Measurements from ENCODE around the gene PSMD13.
A peak's percentile ranks its signal among the peaks of the same experiment; 100 is the strongest.
"Not testable (repeated sequence)": the region's sequence is repeated elsewhere in the genome, so short reads cannot be mapped to it uniquely, and the experiment has no call there.

Gene PSMD13

DNA sequence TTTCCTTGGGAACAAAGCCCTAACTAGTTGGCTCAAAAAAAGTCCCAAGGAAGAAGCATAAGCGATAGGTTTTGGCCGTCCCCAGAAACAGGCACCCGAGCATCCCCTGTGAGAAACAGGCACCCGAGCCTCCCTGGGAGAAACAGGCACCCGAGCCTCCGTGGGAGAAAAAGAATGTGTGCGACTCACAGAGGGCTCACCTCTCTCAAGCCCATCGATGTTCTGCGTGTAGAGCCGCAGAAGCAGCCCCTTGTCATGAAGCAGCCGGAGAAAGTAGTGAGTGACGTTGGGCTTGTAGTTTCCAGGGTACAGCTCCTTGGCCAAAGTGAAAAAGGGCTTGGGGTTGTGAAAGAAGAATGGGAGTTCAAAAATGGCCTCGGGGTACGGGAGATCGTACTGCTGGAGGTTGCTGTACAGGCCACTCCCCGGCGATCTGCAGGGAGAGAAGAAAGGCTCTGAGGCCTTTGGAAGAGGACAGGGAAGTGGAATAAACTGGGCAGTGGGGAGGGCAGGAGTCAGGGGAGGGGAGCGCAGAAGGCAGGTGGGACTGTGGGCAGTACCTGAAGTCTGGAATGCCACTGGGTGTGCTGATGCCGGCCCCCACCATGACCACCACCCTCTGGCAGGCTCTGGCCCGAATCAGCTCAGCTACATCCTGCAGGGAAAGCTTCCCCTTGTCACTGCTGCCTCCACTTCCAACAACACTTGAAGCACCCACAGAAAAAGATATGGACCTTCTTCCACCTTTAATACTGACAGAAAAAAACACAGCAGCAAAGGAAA lies 3.8 kb upstream of the PSMD13 start:
- intact Hi-C loops (cut with DNase I): no loop called here
- DNase-seq: no peak

DNA sequence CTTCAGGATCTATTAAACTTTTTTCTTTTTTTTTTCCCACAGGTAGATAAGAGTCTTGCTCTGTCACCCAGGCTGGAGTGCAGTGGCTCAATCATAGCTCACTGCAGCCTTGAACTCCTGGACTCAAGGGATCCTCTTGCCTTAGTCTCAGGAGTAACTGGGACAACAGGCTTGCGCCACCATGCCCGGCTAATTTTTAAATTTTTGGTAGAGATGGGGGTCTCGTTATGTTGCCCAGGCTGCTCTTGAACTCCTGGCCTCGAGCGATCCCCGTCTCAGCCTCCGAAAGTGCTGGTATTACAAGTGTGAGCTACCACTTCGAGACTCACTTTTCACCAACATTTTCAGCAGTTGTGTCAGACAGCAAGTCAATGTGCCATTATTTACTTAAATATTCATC lies 1.6 kb upstream of the PSMD13 start:
- no peak for DNase-seq
- intact Hi-C loops (cut with DNase I): no loop called here

DNA sequence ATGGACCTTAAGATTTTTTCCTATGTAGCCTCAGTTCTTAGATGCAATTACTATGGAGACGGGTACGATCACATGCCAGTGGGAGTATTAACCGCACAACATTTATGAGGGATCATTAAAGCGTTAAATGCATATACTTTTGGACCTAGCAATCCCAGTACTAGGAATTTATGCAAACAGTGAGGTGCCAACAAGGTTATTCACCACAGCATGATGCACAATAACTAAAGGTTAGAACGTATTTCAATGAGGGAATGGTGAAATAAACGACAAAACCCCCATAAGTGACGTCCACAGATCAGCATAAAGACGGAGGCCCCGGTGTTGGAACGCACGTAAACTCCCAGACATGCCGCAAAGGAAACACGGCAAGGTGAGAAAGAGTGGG lies 1.2 kb upstream of the PSMD13 start:
- peak in 1 of 10 donors; percentile 76 for DNase-seq
- intact Hi-C loops (cut with DNase I): no loop called here

DNA sequence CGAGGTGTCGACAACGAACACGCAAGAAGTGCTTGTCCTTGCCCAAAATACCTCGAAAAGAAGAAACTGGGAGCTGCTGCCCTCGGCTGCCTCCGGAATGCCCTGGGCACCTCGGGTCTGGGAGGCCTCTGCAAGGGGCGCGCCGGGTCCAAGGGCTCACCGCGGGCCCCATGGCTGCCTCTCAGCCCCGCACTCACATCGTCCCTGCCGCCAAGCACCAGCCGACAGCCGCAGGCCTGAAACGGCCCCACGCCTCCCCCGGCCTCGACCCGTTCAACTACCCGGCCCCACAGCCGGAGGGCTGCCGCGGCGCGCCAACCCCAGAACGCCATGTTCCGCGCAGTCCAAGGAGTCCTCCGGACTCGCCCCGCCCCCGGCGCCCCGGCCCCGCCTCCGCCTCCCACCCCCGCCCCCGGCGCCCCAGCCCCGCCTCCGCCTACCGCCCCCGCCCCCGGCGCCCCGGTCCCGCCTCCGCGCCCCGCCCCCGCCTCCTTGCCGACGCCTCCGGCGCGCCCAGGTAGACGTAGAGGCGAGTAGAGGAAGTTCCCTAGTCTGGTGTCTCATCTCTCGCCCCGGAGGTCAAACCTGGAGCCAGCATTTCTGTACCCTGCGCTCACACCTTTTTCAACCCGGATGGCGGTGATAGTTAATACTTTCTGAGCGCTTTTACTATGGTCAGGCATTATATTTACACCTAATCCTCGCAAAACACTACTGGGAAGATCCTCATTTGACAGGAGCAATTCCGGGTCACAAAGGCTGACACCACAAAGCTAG lies 591 bp upstream of the PSMD13 start, which contains the start of gene SIRT3:
SIRT3 (minus strand) TSS at position 346 of the 777 bp plus-strand sequence; CDS start at position 332, 14 bp downstream.
- intact Hi-C loops (cut with DNase I): loop anchor here (2.0 kb wide), 1 partner anchor 29 kb away; the partner anchor contains the start of genes BET1L and RIC8A
- DNase-seq: peak; percentile 41 to 95 (median 64)

GRCh38 chr11:238346-238745 lies 1.6 kb downstream of the PSMD13 start:
- intact Hi-C loops (cut with DNase I); DNase-seq: not testable (repeated sequence)

DNA sequence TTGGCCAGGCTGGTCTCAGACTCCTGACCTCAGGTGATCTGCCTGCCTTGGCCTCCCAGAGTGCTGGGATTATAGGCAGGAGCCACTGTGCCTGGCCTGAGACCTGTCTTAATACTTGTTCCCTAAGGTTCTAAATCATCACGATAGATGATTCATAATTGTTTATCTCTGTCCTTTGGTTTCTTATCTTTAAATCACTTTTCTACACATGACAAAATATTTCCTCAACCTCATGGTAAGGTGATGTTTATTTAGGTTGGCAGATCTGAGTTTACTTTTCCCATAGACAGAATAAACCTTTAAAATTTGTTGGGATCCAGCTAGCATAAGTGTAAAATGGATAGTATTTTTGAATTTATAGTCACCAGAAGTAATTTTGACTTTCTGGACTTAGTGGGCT lies 3.5 kb downstream of the PSMD13 start:
- no peak for DNase-seq
- intact Hi-C loops (cut with DNase I): no loop called here

DNA sequence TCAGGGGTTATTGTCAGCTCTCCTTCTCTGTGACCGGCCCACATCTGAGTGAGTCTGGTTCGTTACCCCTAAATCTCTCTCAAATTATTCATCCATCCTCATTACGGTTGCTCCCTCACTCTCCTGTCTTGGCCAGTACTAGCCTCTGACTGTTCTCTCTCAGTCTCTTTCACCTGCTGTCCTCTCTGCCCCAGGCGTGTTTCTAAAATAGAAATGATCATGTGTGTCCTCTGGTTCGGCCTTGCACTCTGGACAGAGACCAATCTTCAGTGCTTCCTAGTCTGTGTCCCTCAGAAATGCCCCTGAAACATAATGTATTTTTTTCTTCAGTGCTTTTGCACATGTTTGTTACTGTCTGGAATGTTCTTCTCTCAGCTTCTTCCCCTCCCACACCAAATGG lies 4.9 kb downstream of the PSMD13 start:
- no peak for DNase-seq
- intact Hi-C loops (cut with DNase I): no loop called here

GRCh38 chr11:244376-244775 lies 7.6 kb downstream of the PSMD13 start:
- DNase-seq: no peak
- intact Hi-C loops (cut with DNase I): no loop called here

DNA sequence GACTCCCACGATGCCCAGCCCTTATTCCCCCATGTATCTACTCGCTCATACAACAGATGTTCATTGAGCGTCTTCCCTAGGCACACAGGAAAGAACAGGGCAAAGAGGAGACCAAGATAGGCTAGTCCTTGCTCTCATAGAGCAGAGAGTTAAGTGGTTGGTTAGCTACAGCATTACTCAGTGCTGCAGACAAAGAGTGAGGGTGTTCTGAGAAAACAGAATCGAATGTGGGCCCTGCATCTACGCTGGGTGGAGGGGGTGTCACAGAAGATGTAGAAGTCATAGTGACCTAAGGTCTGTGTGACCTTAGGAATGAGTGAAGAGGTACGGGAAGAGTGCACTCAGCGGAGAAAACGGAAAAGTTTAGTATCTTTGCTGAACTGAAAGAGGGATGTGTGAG lies 12.3 kb downstream of the PSMD13 start:
- no peak for DNase-seq
- intact Hi-C loops (cut with DNase I): no loop called here

- DNase-seq: no peak
- intact Hi-C loops (cut with DNase I): loop anchor here (10.0 kb wide), 1 partner anchor 105 kb away; no protein-coding TSS in a partner anchor
Measured at GRCh38 chr11:250274-250673, 13.5 kb downstream of the PSMD13 start.

DNA sequence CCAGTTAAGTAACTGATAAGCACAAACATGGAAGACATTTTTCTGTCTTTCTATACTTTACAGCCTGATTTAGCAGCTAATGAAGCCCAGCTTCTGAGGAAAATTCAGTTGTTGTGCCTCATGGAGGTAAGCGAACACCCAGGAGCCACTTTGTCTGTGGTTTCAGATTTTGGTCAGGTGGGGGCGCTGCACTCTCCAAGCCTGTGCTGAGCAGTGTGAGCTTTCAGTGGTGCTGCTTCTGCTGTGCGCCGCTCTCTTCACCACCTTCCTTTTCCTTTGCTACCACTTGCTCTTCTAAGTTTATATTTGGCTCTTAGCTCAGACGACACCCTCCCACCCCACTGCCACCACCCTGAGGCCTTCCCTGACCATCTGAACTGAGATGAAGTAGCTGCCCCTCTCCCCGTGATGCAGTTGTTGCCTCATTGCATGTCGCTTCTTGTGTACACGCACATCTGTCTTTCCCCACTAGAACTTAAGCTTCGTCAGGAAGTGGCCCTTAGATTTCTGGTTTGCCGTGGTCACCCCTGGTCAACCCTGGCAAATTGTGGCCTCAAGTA lies 14.0 kb downstream of the PSMD13 start:
- peak in 7 of 10 donors; percentile 30 to 92 (median 66) for DNase-seq
- intact Hi-C loops (cut with DNase I): loop anchor here (10.0 kb wide), 1 partner anchor 104 kb away; no protein-coding TSS in a partner anchor

DNA sequence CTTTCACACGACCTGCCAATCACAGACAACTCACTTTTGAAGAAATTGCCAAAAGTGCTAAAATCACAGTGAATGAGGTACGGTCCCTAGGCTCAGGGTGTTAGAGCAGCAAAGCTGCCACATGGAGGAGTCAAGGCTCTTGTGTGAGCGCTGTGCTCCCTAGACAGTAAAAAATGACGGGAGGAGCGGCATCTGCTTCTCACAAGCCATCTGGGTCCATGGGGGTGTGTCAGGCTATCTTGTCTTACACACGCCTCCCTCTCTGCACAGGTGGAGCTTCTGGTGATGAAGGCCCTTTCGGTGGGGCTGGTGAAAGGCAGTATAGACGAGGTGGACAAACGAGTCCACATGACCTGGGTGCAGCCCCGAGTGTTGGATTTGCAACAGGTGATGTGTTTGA lies 14.8 kb downstream of the PSMD13 start:
- no peak for DNase-seq
- intact Hi-C loops (cut with DNase I): loop anchor here (10.0 kb wide), 1 partner anchor 103 kb away; no protein-coding TSS in a partner anchor

- DNase-seq: no peak
- intact Hi-C loops (cut with DNase I): loop anchor here (10.0 kb wide), 1 partner anchor 102 kb away; no protein-coding TSS in a partner anchor
Measured at GRCh38 chr11:252666-253065, 15.9 kb downstream of the PSMD13 start.

DNA sequence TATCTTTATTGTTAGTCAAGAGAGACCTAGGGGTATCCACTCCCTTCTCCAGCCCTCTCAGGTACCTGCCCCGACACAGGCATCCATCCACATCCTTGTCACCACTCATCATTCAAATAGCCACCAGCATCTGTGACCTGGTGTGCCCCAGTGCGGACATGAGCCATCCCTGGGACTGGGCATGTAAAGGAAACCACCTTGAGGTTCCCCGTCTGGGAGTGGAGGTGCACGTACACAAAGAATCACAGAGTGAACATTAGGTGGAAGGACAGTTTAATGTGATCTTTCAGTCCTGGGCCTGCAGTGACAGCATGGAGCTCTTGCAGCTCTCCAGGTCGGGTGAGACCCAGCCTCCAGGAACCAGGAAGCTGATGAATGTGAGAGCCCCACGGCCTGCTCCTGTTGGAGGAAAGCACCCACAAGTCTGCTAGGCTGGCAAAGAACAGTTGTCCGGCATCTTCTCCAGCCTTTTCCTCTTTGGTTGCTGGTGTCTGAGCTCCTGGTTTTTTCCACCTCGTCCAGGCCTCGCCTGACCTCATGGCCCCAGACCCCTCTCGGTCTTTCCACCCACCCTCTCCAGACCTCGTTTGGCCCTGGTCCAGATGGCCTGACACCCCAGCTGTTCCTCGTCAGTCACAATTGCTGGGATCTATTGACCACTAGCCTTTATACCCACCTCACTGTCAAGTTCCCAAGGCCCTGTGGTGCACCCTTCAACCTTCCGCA lies 16.5 kb downstream of the PSMD13 start:
- no peak for DNase-seq
- intact Hi-C loops (cut with DNase I): loop anchor here (10.0 kb wide), 1 partner anchor 101 kb away; no protein-coding TSS in a partner anchor

GRCh38 chr11:253886-254270 lies 17.1 kb downstream of the PSMD13 start:
- intact Hi-C loops (cut with DNase I): loop anchor here (10.0 kb wide), 1 partner anchor 101 kb away; no protein-coding TSS in a partner anchor
- DNase-seq: no peak

DNA sequence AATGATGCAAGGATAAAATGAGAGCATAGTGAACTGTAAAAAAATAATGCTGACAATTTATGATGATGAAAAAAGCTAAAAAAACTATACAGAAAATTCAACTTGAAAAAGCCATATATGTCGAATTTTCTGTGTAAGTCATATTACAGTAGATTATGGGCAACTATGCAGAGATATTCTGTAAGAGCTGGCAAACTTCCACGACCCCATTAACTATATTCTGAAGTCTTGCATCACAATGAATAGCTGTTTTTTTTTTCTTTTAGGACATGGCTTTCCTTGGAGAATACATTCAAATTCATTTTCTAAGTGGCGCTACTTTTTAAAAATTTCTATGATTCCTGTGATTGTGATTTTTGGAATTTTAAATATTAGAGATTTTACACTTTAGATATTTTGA lies 18.4 kb downstream of the PSMD13 start:
- no peak for DNase-seq
- intact Hi-C loops (cut with DNase I): loop anchor here (10.0 kb wide), 1 partner anchor 100 kb away; no protein-coding TSS in a partner anchor

DNA sequence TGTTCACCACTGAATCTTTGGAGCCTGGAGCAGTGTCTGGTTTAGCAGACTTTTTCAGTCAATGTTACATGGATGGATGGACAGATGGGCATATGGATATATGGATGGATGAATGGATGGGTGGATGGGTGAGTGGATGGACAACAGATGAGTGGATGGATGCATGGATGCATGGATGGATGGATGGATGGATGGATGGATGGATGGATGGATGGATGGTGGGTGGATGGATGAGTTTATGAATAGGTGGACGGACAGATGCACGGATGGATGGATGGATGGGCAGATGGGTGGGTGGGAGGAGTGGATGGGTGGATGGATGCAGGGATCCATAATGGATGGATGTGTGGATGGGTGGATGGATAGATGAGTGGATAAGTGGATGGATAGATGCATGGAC lies 19.0 kb downstream of the PSMD13 start:
- no peak for DNase-seq
- intact Hi-C loops (cut with DNase I): loop anchor here (10.0 kb wide), 1 partner anchor 99 kb away; no protein-coding TSS in a partner anchor

DNA sequence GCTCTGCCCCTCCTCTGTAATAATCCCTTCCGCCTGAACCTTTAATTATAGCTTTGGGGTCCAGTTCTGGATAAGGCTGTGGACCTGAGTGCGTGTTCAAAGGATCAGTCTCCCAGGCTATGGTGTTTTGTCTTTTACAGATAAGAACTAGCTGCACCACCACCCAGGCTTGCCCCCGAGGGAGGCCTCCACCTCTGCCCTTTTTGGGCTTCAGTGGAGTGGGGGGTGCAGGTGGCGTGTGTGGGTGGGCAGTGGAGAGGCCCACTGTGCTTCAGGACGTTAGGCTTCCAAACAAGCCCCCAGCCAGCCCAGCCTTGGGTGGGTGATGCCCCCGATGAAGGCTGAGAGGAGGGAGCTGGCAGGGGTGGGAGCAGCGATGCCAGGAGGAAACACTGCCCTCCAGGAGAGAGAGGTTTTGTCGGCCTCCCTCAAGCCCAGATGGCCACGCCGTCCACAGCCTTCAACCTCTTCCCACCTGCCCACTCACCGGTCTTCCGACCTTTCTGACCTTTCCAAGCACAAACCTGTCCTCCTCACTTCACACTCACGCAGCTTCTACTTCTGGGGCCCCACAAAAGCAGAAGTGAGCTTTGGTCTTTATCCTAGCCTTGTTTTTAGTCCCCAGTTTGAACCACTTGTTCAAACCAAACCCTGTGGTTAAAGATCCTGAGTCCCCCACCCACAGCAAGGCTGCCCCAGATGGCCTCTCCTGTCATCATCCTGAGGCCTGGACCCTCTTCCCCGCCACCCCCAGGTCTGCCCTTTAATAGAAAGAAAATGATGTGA lies 20.4 kb downstream of the PSMD13 start:
- no peak for DNase-seq
- intact Hi-C loops (cut with DNase I): loop anchor here (10.0 kb wide), 1 partner anchor 98 kb away; no protein-coding TSS in a partner anchor
